Endothelial cell of umbilical vein (primary cell): ENCODE data around the gene DHX35.

ENCODE experiments used
- POLR2A ChIP-seq: IDR thresholded peaks from 2 replicates; pipeline ENCODE4 v1.6.1; 2012; ENCODE audit warnings: low read depth, mild to moderate bottlenecking, control low read depth, low read length
- POLR2AphosphoS5 ChIP-seq: IDR thresholded peaks from 2 replicates; pipeline ENCODE4 v1.6.1; 2012; ENCODE audit warnings: low read depth, mild to moderate bottlenecking, control low read depth, low read length, moderate library complexity; ENCODE audit not compliant: insufficient read depth
- TF ChIP-seq, protein P1 (sequence below): IDR thresholded peaks from 2 replicates; pipeline ENCODE4 v1.6.1; 2011; ENCODE audit not compliant: insufficient read depth, insufficient read length
- TF ChIP-seq, protein P2 (sequence below), 2 donors: IDR thresholded peaks; 1 replicate in 1 of 2; 2 replicates in 1 of 2; pipeline ENCODE4 v1.5.1; 2011; ENCODE audit warnings: low read length in 2 of 2, mild to moderate bottlenecking in 2 of 2, moderate library complexity in 2 of 2, control low read depth in 1 of 2, inconsistent platforms in 1 of 2, low read depth in 1 of 2; ENCODE audit not compliant: insufficient read depth in 1 of 2; ENCODE audit errors: extremely low read depth in 1 of 2

DNA sequence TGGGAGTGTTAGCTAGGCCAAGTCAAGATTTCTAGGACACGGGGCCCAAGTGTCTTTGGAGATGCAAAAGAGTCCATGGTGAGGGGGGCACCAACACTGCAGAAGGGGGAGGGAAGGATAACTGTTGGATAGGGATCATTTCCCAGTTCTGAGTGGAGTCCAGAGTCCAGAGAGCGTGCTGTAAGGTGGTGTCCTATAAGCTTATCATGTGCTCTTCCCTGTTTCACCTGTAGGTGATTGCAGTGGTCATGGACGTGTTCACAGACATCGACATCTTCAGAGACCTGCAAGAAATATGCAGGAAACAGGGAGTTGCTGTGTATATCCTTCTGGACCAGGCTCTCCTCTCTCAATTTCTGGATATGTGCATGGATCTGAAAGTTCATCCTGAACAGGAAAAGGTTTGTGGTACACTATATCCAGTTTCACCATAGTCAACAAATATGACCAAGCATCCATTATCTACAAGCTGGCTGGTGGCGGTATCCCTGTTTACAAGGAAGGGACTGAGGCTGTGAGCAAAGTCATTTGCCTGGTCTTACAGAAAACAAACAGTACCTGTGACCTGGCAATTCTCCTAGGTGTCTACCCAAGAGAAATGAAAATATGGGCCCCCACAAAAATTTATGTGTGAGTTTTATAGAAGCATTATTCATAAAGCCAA, 20.3 kb upstream of the DHX35 start:
- TF ChIP-seq POLR2A (no peak), POLR2AphosphoS5 (no peak)
- TF ChIP-seq, protein P1, sequence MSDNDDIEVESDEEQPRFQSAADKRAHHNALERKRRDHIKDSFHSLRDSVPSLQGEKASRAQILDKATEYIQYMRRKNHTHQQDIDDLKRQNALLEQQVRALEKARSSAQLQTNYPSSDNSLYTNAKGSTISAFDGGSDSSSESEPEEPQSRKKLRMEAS: no peak
- TF ChIP-seq, protein P2, sequence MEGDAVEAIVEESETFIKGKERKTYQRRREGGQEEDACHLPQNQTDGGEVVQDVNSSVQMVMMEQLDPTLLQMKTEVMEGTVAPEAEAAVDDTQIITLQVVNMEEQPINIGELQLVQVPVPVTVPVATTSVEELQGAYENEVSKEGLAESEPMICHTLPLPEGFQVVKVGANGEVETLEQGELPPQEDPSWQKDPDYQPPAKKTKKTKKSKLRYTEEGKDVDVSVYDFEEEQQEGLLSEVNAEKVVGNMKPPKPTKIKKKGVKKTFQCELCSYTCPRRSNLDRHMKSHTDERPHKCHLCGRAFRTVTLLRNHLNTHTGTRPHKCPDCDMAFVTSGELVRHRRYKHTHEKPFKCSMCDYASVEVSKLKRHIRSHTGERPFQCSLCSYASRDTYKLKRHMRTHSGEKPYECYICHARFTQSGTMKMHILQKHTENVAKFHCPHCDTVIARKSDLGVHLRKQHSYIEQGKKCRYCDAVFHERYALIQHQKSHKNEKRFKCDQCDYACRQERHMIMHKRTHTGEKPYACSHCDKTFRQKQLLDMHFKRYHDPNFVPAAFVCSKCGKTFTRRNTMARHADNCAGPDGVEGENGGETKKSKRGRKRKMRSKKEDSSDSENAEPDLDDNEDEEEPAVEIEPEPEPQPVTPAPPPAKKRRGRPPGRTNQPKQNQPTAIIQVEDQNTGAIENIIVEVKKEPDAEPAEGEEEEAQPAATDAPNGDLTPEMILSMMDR (IDR thresholded peaks at IDR 0.05; ENCODE audit: extremely low read depth in 1 of 2, insufficient read depth in 1 of 2, low read depth in 1 of 2, low read length in 2 of 2): no peak
